Adrenal gland (tissue), 12 donors: ENCODE data around the gene PSMD3. TPM values are rescaled to one million over a fixed set of nuclear protein-coding genes. Genes with fewer than 3 reads are reported as not detected.

ENCODE experiments used
- DNase-seq, 7 donors: peaks; one replicate each; pipeline ENCODE4 v3.0.0-alpha.2; 2019 to 2020
- H3K27ac ChIP-seq, 5 donors: fragments of 200-600 bp; sonication (generic) in 4 of 5; 1 replicate in 3 of 5; 2 replicates in 2 of 5; pipeline versions ENCODE4 v1.5.1 to v1.8.0; 2016 to 2020; ENCODE audit warnings: mild to moderate bottlenecking in 1 of 5
- H3K27me3 ChIP-seq: fragments of 200-600 bp; 2 replicates; pipeline ENCODE4 v1.8.0; 2021
- H3K36me3 ChIP-seq, 2 donors: fragments of 200-600 bp; replicated peaks in 1 of 2; 1 replicate in 1 of 2; 2 replicates in 1 of 2; pipeline versions ENCODE4 v1.5.1 to v1.8.0; 2018 to 2022
- H3K4me1 ChIP-seq, 2 donors: fragments of 200-600 bp; replicated peaks in 1 of 2; 1 replicate in 1 of 2; 2 replicates in 1 of 2; pipeline versions ENCODE4 v1.5.1 to v1.8.0; 2018 to 2021
- H3K4me3 ChIP-seq, 4 donors: fragments of 200-600 bp; sonication (generic) in 3 of 4; one replicate each; pipeline ENCODE4 v1.5.1; 2016 to 2018
- H3K9me3 ChIP-seq, 3 donors: fragments of 200-600 bp; sonication (generic) in 1 of 3; replicated peaks in 1 of 3; 1 replicate in 2 of 3; 2 replicates in 1 of 3; pipeline versions ENCODE4 v1.5.1 to v1.8.0; 2016 to 2021
- POLR2A ChIP-seq, 2 donors: fragments of 450-650 bp; IDR thresholded peaks; one replicate each; pipeline ENCODE4 v1.6.1; 2017; ENCODE audit warnings: antibody characterized with exemption in 2 of 2, mild to moderate bottlenecking in 2 of 2, moderate library complexity in 1 of 2
- WGBS, 4 donors: extraction: QIAGEN DNeasy Blood & Tissue Kit in 2 of 4; methylation state at CpG; one replicate each; pipeline versions ENCODE4 v1.1.5 to v1.1.7; 2013 to 2017; 5-methylcytosine and 5-hydroxymethylcytosine counted together
- intact Hi-C, 2 donors: fragments of 100-400 bp; cut with DNase I; formaldehyde crosslinking; loops; one replicate each; pipeline versions ENCODE4 v1.14.1 to v1.15.0; 2022 to 2023
- polyA plus RNA-seq, 3 donors: library from polyadenylated mRNA; stranded (reverse); fragments of 200-250 nt in 2 of 3; fragments of 350-450 nt in 1 of 3; fragmentation: Illumina TruSeq in 1 of 3; extraction: RNeasy Lipid Tissue Mini Kit (QIAGEN cat#74804) in 1 of 3; gene quantifications; one replicate each; pipeline ENCODE4 v1.2.3, GENCODE V29; 2013 to 2014
- total RNA-seq, 9 donors: library from RNA; depleted of rRNA in 4 of 9; stranded (reverse); fragments of >200 nt in 4 of 9; fragments of 120-200 nt in 1 of 9; fragmentation: NEBNext Ultra II Directional in 1 of 9; extraction: Animal tissue kit (Norgen Biotek cat#: 25700) in 1 of 9; gene quantifications; one replicate each; pipeline versions ENCODE4 v1.1.0 to v1.2.4, GENCODE V29; 2013 to 2023
- TF ChIP-seq, protein P1 (sequence below), 6 experiments: fragments of 450-650 bp in 4 of 6; fragments of 200-600 bp in 2 of 6; sonication (generic) in 1 of 6; IDR thresholded peaks; 1 replicate in 5 of 6; 2 replicates in 1 of 6; pipeline versions ENCODE4 v1.5.1 to v1.8.0; 2016 to 2021; ENCODE audit warnings: antibody characterized with exemption in 6 of 6, mild to moderate bottlenecking in 2 of 6, moderate library complexity in 1 of 6
- donor health status: healthy with polysubstance abuse.
- donor health status: Bipolar disorder and iron deficiency.
- donor health status: DM: yes; HTN: yes; CAD: no.
- donor health status: DM: no; HTN: no; CAD: no.
- donor health status: DM: no; HTN: no; CAD: no.
- donor health status: DM: yes; HTN: yes; CAD: no.

PSMD3 gene
- total and polyA plus RNA-seq, 12 donors, result 42.8 to 123 (median 97.3) TPM

DNA sequence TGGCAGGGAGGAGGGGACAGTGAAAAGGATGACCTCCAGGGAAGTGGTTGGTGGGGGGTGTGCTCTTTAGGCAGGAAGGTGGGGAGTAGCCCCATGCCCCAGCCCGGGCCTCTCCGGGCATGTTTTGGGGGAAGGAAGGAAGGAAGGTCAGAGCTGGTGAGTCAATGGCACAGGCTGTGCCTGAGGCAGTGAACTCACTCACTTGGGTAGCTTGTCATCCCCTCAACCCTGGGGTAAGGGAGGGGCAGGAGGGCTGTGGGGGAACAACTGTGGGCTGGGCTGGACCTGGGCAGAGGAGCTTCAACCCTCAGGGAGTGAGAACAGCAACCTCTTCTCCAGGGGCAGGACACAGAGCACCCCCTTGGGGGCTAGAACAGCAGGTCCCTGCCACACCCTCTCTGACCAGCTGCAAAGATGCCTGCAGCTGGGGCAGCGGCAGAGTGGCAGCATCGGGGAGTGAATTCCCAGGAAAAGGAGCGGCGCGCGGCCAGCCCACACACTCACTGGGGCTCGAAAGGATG is 40.9 kb downstream of the PSMD3 start:
- DNase-seq, result peak; percentile 83 to 95 (median 88)
- Histone ChIP-seq H3K4me1 (peaks cover 35 to 39% of the 10 kb centered on the region in 2 donors), H3K27ac (peak overlapping the region; percentile 39 to 89 (median 84)), H3K9me3 (no peaks in the 10 kb centered on the region), H3K27me3 (no peaks in the 10 kb centered on the region), H3K36me3 (peaks cover 0 to 25% of the 10 kb centered on the region in 2 donors), H3K4me3 (no peak overlapping the region)
- WGBS, 4 donors, result 24 to 46% (median 37%) methylated on average over 9 of the region's 9 CpGs
- TF ChIP-seq, protein P1, sequence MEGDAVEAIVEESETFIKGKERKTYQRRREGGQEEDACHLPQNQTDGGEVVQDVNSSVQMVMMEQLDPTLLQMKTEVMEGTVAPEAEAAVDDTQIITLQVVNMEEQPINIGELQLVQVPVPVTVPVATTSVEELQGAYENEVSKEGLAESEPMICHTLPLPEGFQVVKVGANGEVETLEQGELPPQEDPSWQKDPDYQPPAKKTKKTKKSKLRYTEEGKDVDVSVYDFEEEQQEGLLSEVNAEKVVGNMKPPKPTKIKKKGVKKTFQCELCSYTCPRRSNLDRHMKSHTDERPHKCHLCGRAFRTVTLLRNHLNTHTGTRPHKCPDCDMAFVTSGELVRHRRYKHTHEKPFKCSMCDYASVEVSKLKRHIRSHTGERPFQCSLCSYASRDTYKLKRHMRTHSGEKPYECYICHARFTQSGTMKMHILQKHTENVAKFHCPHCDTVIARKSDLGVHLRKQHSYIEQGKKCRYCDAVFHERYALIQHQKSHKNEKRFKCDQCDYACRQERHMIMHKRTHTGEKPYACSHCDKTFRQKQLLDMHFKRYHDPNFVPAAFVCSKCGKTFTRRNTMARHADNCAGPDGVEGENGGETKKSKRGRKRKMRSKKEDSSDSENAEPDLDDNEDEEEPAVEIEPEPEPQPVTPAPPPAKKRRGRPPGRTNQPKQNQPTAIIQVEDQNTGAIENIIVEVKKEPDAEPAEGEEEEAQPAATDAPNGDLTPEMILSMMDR (IDR thresholded peaks at IDR 0.05), result no peak
- peak in 1 of 2 donors; percentile 44 for TF ChIP-seq POLR2A (IDR thresholded peaks at IDR 0.05)
- intact Hi-C loops, result no loop called here

- intact Hi-C loops, result no loop called here
- 90 to 97% (median 93%) methylated on average over 3 to 9 of the region's 9 CpGs for WGBS, 4 donors
These were observed 41.9 kb downstream of the PSMD3 start for GRCh38 chr17:40022497-40022896.

GRCh38 chr17:40022961-40023541 is 42.4 kb downstream of the PSMD3 start:
- peak overlapping the region in 1 of 5 donors; percentile 12 for H3K27ac ChIP-seq
- peaks cover 0 to 26% of the 10 kb centered on the region in 2 donors for H3K36me3 ChIP-seq
- no peak for TF ChIP-seq POLR2A (IDR thresholded peaks at IDR 0.05)
- TF ChIP-seq, protein P1 (IDR thresholded peaks at IDR 0.05), result no peak
- intact Hi-C loops, result no loop called here
- WGBS, 4 donors, result 86 to 94% (median 90%) methylated on average over 5 to 19 of the region's 19 CpGs
- H3K9me3 ChIP-seq, result no peaks in the 10 kb centered on the region
- peaks cover 31 to 35% of the 10 kb centered on the region in 2 donors for H3K4me1 ChIP-seq
- H3K27me3 ChIP-seq, result no peaks in the 10 kb centered on the region
- DNase-seq, result no peak
- no peak overlapping the region for H3K4me3 ChIP-seq

More at GRCh38 chr17:40022497-40022896, 41.9 kb downstream of the PSMD3 start:
- Histone ChIP-seq H3K4me1 (peaks cover 37 to 41% of the 10 kb centered on the region in 2 donors), H3K9me3 (no peaks in the 10 kb centered on the region), H3K27me3 (no peaks in the 10 kb centered on the region), H3K36me3 (peaks cover 0 to 26% of the 10 kb centered on the region in 2 donors), H3K27ac (peak overlapping the region in 3 of 5 donors; percentile 84 to 89 (median 88)), H3K4me3 (no peak overlapping the region)
- no peak for DNase-seq
- TF ChIP-seq POLR2A (IDR thresholded peaks at IDR 0.05), result no peak
- TF ChIP-seq, protein P1 (IDR thresholded peaks at IDR 0.05), result no peak

DNA sequence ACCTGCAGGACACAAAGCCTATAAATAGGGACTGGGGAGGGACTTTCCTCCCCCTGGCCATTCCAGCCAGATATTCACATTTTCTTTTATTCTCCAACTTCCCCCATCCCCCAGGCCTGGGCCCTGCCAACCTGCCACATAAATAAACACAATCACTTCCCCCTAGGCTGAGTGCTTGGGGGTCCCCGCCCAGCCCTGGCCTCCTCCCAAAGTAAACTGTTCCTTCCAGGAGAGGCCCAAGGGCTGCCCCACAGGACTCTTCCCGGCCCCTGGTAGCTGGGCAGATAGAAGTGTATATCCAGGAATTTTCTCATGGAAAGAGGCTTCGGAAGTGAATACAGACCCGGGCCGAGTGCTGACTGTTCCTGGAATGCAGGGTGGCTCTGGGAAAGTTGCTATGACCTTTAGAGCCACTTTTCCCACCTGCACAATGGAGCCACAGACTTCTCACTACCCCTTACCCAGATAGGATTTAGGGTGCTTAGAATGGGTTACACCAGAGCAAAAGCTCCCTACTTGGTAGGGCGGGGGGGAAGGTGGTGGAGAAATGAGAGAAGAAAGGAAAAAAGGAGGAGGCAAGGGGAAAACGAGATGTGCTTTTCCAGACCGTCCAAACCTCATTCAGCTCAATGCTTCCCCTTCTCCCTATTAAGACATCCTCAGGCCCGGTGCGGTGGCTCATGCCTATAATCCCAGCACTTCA is 43.1 kb downstream of the PSMD3 start:
- WGBS, 4 donors, result 72 to 79% (median 74%) methylated on average over 7 to 10 of the region's 10 CpGs
- TF ChIP-seq, protein P1 (IDR thresholded peaks at IDR 0.05), result no peak
- no peak for TF ChIP-seq POLR2A (IDR thresholded peaks at IDR 0.05)
- intact Hi-C loops, result no loop called here
- DNase-seq, result peak in 5 of 7 donors; percentile 35 to 69 (median 37)
- H3K36me3 ChIP-seq, result peaks cover 0 to 32% of the 10 kb centered on the region in 2 donors
- H3K27me3 ChIP-seq, result no peaks in the 10 kb centered on the region
- no peak overlapping the region for H3K4me3 ChIP-seq
- H3K9me3 ChIP-seq, result no peaks in the 10 kb centered on the region
- peaks cover 24 to 28% of the 10 kb centered on the region in 2 donors for H3K4me1 ChIP-seq
- peak overlapping the region in 1 of 5 donors; percentile 12 for H3K27ac ChIP-seq
